GM10266 (cell line): ENCODE results near the gene MMP8.
"Not testable (repeated sequence)": the region's sequence is repeated elsewhere in the genome, so short reads cannot be mapped to it uniquely, and the experiment has no call there.

Source experiments
- DNase-seq: peaks from one replicate; pipeline ENCODE4 v3.0.0; 2012; ENCODE audit errors: extremely low spot score
- TF ChIP-seq, protein P1 (sequence below): IDR thresholded peaks from 2 replicates; pipeline ENCODE4 v1.5.1; 2012; ENCODE audit warnings: mild to moderate bottlenecking, low read depth; ENCODE audit not compliant: control insufficient read depth, insufficient read depth; ENCODE audit errors: missing control alignments

Gene MMP8

DNA sequence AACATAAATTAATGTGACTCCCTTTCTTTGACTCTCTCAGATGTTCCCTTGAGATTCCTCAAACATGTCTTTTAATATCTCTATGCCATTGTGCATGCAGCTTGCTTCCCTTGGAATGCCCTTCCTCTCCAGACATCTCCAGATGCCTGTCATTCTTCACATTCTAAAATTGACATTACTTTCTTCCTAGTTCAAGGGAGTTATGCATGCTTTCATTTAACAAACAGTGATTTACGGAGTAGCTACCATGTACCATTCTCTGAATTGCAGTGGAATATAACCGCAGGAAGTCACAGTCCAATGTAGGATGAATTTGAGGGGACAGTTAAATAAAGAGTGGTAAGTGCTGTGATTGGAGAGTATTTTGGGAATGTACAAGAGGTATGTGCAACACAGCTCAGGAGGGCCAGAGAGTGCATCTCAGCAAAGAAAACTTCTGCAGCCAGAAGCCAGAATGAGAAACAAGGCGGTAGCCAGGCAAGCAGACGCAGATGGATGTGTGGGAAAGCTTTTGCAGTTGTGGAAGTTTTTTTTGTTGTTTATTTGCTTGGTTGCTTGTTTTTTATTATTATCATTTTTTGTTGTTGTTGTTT, 37.0 kb upstream of the MMP8 start:
- DNase-seq = no peak

DNA sequence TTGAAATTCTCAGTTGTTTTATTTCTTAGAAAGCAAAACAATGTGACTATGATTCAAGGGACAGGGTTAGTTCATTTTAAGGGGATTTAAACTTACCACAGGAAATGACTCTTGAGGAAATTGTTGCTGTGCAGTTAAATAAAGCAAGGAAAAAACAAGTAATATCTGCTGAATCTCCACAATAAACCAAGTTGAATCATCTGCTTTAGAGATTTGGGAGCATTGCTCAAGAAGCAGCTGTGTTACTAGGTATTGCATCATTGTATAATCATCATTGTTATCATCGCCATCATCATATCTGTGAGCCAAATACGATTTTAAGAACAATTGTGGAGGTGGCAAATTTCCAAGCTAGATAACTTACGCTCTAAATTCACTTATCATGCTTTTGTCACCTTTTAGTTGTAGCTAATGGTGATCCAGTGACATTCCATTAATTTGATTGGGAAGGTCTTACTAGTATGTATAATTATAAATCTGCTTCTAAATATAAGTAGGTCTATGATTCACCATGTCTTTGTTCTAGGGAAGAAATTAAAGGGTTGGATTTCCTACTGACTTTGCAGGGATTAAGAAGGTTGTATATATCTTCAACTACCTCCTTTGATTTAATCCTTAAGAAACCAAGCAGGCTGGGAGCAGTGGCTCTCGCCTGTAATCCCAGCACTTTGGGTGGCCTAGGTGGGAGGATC, 35.7 kb upstream of the MMP8 start:
- DNase-seq = no peak

More for the DNA sequence above, 37.0 kb upstream of the MMP8 start:
- TF ChIP-seq, protein P1, sequence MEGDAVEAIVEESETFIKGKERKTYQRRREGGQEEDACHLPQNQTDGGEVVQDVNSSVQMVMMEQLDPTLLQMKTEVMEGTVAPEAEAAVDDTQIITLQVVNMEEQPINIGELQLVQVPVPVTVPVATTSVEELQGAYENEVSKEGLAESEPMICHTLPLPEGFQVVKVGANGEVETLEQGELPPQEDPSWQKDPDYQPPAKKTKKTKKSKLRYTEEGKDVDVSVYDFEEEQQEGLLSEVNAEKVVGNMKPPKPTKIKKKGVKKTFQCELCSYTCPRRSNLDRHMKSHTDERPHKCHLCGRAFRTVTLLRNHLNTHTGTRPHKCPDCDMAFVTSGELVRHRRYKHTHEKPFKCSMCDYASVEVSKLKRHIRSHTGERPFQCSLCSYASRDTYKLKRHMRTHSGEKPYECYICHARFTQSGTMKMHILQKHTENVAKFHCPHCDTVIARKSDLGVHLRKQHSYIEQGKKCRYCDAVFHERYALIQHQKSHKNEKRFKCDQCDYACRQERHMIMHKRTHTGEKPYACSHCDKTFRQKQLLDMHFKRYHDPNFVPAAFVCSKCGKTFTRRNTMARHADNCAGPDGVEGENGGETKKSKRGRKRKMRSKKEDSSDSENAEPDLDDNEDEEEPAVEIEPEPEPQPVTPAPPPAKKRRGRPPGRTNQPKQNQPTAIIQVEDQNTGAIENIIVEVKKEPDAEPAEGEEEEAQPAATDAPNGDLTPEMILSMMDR = no peak

DNA sequence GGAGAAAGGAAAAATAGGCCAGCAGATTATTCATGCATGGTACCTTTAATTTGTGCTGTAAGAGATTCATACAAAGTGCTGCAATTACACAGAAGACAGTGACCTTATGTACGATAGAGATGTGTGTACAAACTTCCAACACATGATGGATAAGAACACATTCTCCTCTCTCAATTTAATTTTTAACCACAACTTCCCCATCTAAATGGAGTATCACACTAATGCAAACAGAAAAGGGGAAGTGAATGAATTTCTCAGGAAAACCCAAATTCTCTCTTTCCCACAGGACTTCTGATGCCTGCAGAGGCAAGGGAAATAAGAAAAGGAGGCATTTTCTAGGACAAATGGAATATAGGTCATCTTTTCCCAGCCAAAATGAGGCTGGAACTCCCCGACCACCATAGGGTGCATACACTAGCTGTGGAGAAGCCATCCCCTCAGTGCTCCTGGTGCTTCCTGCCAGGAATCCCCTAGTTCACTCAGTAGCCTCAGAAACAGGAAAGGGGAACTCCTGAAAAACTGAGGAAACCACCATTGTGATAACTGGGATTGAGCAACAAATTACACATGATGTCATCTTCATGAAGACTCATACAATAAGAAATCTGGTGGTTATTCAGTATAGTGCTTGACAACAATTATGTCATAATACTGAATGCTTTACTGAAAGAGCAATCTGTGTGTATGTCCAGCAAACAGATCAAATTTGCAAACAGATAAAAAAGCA, 33.2 kb upstream of the MMP8 start:
- no peak for DNase-seq
- TF ChIP-seq, protein P1 = no peak

More for the DNA sequence above, 35.7 kb upstream of the MMP8 start:
- TF ChIP-seq, protein P1 = no peak

DNA sequence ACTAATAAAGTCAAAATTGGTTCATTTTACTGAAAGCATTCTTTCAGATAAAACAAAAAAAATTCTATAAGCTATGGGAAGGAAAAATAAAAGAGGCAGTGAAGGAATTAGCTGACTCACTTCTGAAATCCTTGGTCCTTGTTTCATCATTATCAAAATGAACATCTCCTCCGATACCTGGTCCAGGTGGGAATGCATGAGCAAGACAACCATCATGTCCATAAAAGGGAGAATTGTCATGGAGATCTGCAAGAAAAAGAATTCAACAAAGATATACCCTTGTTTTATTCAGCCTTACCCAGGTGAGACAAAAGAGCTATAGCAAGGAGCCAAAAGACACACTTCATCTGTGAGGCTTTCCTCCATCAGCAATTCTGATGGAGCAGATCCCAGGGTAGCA, 28.5 kb upstream of the MMP8 start:
- no peak for DNase-seq
- TF ChIP-seq, protein P1 = no peak

DNA sequence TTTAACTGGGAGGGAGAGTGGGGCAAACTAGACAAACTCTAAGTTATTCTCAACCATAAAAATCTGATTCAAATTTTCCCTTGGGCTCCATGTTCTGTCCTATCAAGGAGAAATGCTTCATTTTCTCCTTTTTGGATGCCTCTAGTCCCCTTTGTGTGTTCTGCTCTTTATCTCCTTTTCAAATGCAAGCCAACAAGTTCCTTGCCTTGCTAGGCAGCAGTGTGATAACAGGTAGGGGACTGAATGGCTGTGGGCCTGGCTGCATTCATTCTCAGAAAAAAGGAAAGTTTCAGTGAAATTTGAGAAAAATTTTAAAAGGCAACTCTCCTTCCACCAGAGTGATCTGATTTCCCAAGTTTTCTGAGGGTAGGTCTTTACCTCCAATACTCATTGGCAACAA, 26.9 kb upstream of the MMP8 start:
- DNase-seq = no peak
- TF ChIP-seq, protein P1 = no peak

DNA sequence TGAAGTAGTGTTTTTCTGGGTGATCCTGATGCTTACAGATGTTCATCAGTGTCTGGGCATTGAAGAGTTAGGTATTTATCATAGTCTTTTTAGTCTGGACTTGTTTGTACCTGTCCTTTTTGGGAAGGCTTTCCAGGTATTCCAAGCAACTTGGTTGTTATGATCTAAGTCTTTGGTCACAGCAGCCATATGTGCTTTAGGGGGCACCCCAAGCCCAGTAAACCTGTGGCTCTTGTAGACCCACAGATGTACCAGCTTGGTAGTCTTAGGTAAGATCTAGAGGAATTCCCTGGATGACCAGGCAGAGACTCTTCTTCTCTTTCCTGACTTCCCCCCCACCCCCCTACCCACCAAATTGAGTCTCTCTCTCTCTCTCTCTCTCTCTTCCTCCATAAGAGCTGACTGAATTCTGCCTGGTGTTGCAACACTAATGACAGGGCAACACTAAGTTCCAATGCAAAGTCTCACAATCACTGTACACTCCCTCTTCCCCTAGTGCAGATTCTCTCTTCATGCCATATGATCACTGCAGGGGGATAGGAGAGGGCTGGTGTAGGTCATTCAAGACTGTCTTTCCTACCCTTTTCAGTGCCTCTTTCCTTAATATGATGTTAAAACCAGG, 24.5 kb upstream of the MMP8 start:
- DNase-seq = no peak
- TF ChIP-seq, protein P1 = no peak

DNA sequence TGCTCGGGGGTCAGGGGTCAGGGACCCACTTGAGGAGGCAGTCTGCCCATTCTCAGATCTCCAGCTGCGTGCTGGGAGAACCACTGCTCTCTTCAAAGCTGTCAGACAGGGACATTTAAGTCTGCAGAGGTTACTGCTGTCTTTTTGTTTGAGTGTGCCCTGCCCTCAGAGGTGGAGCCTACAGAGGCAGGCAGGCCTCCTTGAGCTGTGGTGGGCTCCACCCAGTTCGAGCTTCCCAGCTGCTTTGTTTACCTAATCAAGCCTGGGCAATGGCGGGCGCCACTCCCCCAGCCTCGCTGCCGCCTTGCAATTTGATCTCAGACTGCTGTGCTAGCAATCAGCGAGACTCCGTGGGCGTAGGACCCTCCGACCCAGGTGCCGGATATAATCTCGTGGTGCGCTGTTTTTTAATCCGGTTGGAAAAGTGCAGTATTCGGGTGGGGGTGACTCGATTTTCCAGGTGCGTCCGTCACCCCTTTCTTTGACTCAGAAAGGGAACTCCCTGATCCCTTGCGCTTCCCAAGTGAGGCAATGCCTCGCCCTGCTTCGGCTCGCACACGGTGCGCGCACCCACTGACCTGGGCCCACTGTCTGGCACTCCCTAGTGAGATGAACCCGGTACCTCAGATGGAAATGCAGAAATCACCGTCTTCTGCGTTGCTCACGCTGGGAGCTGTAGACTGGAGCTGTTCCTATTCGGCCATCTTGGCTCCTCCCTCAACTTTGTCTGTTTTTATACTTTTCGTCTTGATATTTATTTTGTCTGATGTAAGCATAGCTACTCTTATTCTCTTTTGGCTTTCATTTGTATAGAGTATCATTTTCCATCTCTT, 22.2 kb upstream of the MMP8 start:
- not testable (repeated sequence) for DNase-seq
